Liver (tissue), 9 donors: ENCODE data around the gene CNRIP1. TPM values are rescaled to one million over a fixed set of nuclear protein-coding genes. Genes with fewer than 3 reads are reported as not detected.

ENCODE experiments used
- DNase-seq: peaks from one replicate; pipeline ENCODE4 v3.0.0-alpha.2; 2017; ENCODE audit warnings: low spot score
- H3K27ac ChIP-seq, 2 donors: one replicate each; pipeline ENCODE4 v1.7.0; 2013; ENCODE audit warnings: inconsistent platforms in 2 of 2, low read length in 2 of 2, control low read depth in 1 of 2, low read depth in 1 of 2, mild to moderate bottlenecking in 1 of 2
- H3K27me3 ChIP-seq, 4 donors: one replicate each; pipeline versions ENCODE4 v1.6.1 to v1.7.0; 2013; ENCODE audit warnings: low read length in 3 of 4, inconsistent platforms in 1 of 4, mild to moderate bottlenecking in 1 of 4, moderate library complexity in 1 of 4; ENCODE audit not compliant: control insufficient read depth in 4 of 4, insufficient read depth in 4 of 4
- H3K36me3 ChIP-seq, 4 donors: one replicate each; pipeline versions ENCODE4 v1.6.1 to v1.7.0; 2013; ENCODE audit warnings: low read length in 3 of 4, mild to moderate bottlenecking in 3 of 4, low read depth in 1 of 4, moderate library complexity in 1 of 4; ENCODE audit not compliant: control insufficient read depth in 4 of 4, insufficient read depth in 3 of 4
- H3K4me1 ChIP-seq, 4 donors: one replicate each; pipeline versions ENCODE4 v1.6.1 to v1.7.0; 2013; ENCODE audit warnings: low read length in 3 of 4, mild to moderate bottlenecking in 3 of 4, moderate library complexity in 1 of 4; ENCODE audit not compliant: control insufficient read depth in 4 of 4, insufficient read depth in 4 of 4
- H3K4me3 ChIP-seq, 3 donors: one replicate each; pipeline versions ENCODE4 v1.6.1 to v1.7.0; 2013; ENCODE audit warnings: low read length in 3 of 3, control low read depth in 1 of 3, low read depth in 1 of 3, mild to moderate bottlenecking in 1 of 3
- H3K9ac ChIP-seq, 2 donors: one replicate each; pipeline ENCODE4 v1.7.0; 2013; ENCODE audit warnings: low read length in 2 of 2, mild to moderate bottlenecking in 2 of 2, moderate library complexity in 2 of 2, control low read depth in 1 of 2, low read depth in 1 of 2
- H3K9me3 ChIP-seq, 4 donors: one replicate each; pipeline versions ENCODE4 v1.6.1 to v1.7.0; 2013; ENCODE audit warnings: low read length in 3 of 4; ENCODE audit not compliant: control insufficient read depth in 4 of 4
- ATF3 ChIP-seq: IDR thresholded peaks from 2 replicates; pipeline ENCODE4 v1.6.1; 2016; ENCODE audit warnings: antibody characterized with exemption
- EGR1 ChIP-seq, 2 donors: IDR thresholded peaks; 2 replicates each; pipeline ENCODE4 v1.6.1; 2016 to 2018; ENCODE audit warnings: antibody characterized with exemption in 2 of 2, low read depth in 2 of 2
- FOXA1 ChIP-seq: IDR thresholded peaks from 2 replicates; pipeline ENCODE4 v1.6.1; 2016; ENCODE audit warnings: antibody characterized with exemption
- FOXA2 ChIP-seq: IDR thresholded peaks from 2 replicates; pipeline ENCODE4 v1.6.1; 2016; ENCODE audit warnings: antibody characterized with exemption
- GABPA ChIP-seq, 2 donors: IDR thresholded peaks in 1 of 2; conservative IDR thresholded peaks in 1 of 2; 2 replicates each; pipeline ENCODE4 v1.6.1; 2016; ENCODE audit warnings: antibody characterized with exemption in 2 of 2, mild to moderate bottlenecking in 1 of 2, moderate library complexity in 1 of 2
- HNF4A ChIP-seq, 2 donors: conservative IDR thresholded peaks; 2 replicates each; pipeline ENCODE4 v1.6.1; 2016; ENCODE audit warnings: antibody characterized with exemption in 2 of 2, mild to moderate bottlenecking in 2 of 2
- HNF4G ChIP-seq: IDR thresholded peaks from 2 replicates; pipeline ENCODE4 v1.6.1; 2016; ENCODE audit warnings: antibody characterized with exemption
- JUND ChIP-seq, 2 donors: IDR thresholded peaks; 2 replicates each; pipeline ENCODE4 v1.6.1; 2016; ENCODE audit warnings: antibody characterized with exemption in 2 of 2
- MAX ChIP-seq: IDR thresholded peaks from 2 replicates; pipeline ENCODE4 v1.6.1; 2016; ENCODE audit warnings: antibody characterized with exemption
- NR2F2 ChIP-seq: IDR thresholded peaks from 2 replicates; pipeline ENCODE4 v1.6.1; 2016; ENCODE audit warnings: antibody characterized with exemption
- RAD21 ChIP-seq, 2 donors: IDR thresholded peaks; 2 replicates each; pipeline ENCODE4 v1.6.1; 2016; ENCODE audit warnings: antibody characterized with exemption in 2 of 2, mild to moderate bottlenecking in 2 of 2
- RXRA ChIP-seq, 2 donors: IDR thresholded peaks; 2 replicates each; pipeline ENCODE4 v1.6.1; 2017 to 2018; ENCODE audit warnings: antibody characterized with exemption in 2 of 2, mild to moderate bottlenecking in 1 of 2
- SP1 ChIP-seq: IDR thresholded peaks from 2 replicates; pipeline ENCODE4 v1.6.1; 2018; ENCODE audit warnings: antibody characterized with exemption, mild to moderate bottlenecking
- TAF1 ChIP-seq: conservative IDR thresholded peaks from 2 replicates; pipeline ENCODE4 v1.6.1; 2016; ENCODE audit warnings: antibody characterized with exemption, mild to moderate bottlenecking
- YY1 ChIP-seq: IDR thresholded peaks from 2 replicates; pipeline ENCODE4 v1.6.1; 2016; ENCODE audit warnings: antibody characterized with exemption, mild to moderate bottlenecking
- WGBS: extraction: QIAGEN DNeasy Blood & Tissue Kit; methylation state at CpG from one replicate; pipeline ENCODE4 v1.1.7; 2013; 5-methylcytosine and 5-hydroxymethylcytosine counted together
- polyA plus RNA-seq, 2 donors: library from polyadenylated mRNA; stranded (reverse) in 1 of 2; unstranded in 1 of 2; fragments of 200-250 nt in 1 of 2; fragments of >200 nt in 1 of 2; fragmentation: Nextera tagmentation in 1 of 2; extraction: Ambion mirVana in 1 of 2; gene quantifications; one replicate each; pipeline versions ENCODE4 v1.2.1 to v1.2.3, GENCODE V29; 2013 to 2015
- total RNA-seq, 2 donors: library from RNA; depleted of rRNA; stranded (reverse); fragments of >200 nt; gene quantifications; one replicate each; pipeline ENCODE4 v1.2.3, GENCODE V29; 2014
- TF ChIP-seq, protein P1 (sequence below): IDR thresholded peaks from 2 replicates; pipeline ENCODE4 v1.6.1; 2016; ENCODE audit warnings: antibody characterized with exemption
- TF ChIP-seq, protein P2 (sequence below): IDR thresholded peaks from 2 replicates; pipeline ENCODE4 v1.6.1; 2016; ENCODE audit warnings: antibody characterized with exemption, mild to moderate bottlenecking
- donor health status: healthy.
- donor health status: healthy.
- donor health status: healthy.
- donor health status: healthy.
- donor health status: healthy.

Gene CNRIP1
- total and polyA plus RNA-seq, 4 donors, result 2.8 to 26.4 (median 3.1) TPM

DNA sequence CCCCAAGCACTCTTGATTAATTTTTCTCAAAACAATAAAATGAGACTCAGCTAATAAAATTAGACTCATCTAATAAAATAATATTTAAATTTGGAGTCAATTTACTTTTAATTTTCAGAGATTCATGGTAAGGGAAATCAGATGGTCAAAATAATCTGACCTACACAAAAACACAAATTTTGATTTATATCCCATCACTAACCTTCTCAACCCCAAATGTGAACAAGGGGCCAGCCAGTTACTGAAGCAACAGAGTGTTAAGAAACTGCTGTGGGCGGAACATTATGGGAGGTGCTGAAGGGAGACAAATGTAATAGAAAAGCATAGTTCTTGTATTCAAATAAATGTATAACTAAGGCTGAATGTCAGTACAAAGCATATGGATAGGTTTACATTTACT is 39.0 kb downstream of the CNRIP1 start:
- Histone ChIP-seq H3K27me3 (no peaks in the 10 kb centered on the region), H3K36me3 (no peaks in the 10 kb centered on the region), H3K27ac (peak overlapping the region in 1 of 2 donors; percentile 64), H3K9me3 (no peaks in the 10 kb centered on the region), H3K4me1 (peaks cover 0 to 13% (median 8%) of the 10 kb centered on the region in 4 donors), H3K9ac (no peak overlapping the region), H3K4me3 (no peak overlapping the region)
- TF ChIP-seq, protein P1, sequence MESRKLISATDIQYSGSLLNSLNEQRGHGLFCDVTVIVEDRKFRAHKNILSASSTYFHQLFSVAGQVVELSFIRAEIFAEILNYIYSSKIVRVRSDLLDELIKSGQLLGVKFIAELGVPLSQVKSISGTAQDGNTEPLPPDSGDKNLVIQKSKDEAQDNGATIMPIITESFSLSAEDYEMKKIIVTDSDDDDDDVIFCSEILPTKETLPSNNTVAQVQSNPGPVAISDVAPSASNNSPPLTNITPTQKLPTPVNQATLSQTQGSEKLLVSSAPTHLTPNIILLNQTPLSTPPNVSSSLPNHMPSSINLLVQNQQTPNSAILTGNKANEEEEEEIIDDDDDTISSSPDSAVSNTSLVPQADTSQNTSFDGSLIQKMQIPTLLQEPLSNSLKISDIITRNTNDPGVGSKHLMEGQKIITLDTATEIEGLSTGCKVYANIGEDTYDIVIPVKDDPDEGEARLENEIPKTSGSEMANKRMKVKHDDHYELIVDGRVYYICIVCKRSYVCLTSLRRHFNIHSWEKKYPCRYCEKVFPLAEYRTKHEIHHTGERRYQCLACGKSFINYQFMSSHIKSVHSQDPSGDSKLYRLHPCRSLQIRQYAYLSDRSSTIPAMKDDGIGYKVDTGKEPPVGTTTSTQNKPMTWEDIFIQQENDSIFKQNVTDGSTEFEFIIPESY, result no peak
- TF ChIP-seq HNF4A (conservative IDR thresholded peaks at IDR 0.05) (no peak), JUND (IDR thresholded peaks at IDR 0.05) (no peak), HNF4G (no peak), YY1 (no peak), MAX (no peak), TAF1 (no peak), EGR1 (IDR thresholded peaks at IDR 0.05; ENCODE audit: low read depth in 2 of 2) (no peak), SP1 (no peak), RAD21 (IDR thresholded peaks at IDR 0.05) (no peak), NR2F2 (no peak), ATF3 (no peak)
- TF ChIP-seq, protein P2, sequence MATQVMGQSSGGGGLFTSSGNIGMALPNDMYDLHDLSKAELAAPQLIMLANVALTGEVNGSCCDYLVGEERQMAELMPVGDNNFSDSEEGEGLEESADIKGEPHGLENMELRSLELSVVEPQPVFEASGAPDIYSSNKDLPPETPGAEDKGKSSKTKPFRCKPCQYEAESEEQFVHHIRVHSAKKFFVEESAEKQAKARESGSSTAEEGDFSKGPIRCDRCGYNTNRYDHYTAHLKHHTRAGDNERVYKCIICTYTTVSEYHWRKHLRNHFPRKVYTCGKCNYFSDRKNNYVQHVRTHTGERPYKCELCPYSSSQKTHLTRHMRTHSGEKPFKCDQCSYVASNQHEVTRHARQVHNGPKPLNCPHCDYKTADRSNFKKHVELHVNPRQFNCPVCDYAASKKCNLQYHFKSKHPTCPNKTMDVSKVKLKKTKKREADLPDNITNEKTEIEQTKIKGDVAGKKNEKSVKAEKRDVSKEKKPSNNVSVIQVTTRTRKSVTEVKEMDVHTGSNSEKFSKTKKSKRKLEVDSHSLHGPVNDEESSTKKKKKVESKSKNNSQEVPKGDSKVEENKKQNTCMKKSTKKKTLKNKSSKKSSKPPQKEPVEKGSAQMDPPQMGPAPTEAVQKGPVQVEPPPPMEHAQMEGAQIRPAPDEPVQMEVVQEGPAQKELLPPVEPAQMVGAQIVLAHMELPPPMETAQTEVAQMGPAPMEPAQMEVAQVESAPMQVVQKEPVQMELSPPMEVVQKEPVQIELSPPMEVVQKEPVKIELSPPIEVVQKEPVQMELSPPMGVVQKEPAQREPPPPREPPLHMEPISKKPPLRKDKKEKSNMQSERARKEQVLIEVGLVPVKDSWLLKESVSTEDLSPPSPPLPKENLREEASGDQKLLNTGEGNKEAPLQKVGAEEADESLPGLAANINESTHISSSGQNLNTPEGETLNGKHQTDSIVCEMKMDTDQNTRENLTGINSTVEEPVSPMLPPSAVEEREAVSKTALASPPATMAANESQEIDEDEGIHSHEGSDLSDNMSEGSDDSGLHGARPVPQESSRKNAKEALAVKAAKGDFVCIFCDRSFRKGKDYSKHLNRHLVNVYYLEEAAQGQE, result no peak
- no peak for DNase-seq
- 85% methylated on average over 1 of the region's 1 CpG for WGBS

DNA sequence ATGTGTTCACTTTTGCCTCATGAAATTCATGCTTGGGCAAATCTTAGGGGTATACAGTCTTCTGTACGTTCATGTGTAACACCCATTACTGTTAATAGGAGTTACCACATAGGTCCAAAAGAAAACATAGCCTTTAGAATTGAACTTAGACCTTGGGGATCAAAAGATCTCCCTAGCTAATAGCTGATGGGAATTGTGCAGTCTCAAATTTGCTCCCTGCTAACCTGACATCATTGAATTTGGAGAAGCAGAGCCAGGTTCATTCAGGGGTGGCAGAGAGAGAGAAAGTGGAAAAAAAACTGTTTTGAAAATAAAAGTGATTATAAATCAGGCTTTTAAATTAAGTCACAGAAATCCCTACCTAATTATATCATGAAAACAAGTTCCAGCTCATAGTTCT is 39.4 kb downstream of the CNRIP1 start:
- Histone ChIP-seq H3K27me3 (no peaks in the 10 kb centered on the region), H3K4me3 (no peak overlapping the region), H3K9me3 (no peaks in the 10 kb centered on the region), H3K27ac (peak overlapping the region in 1 of 2 donors; percentile 64), H3K4me1 (peaks cover 0 to 13% (median 8%) of the 10 kb centered on the region in 4 donors), H3K9ac (no peak overlapping the region), H3K36me3 (no peaks in the 10 kb centered on the region)
- DNase-seq, result no peak
- WGBS, result 39% methylated on average over 1 of the region's 1 CpG
- peak; percentile 9 to 39 for TF ChIP-seq RAD21 (IDR thresholded peaks at IDR 0.05)
- TF ChIP-seq YY1, result no peak
- peak; percentile 33 for TF ChIP-seq MAX
- TF ChIP-seq, protein P1, result peak; percentile 38
- peak; percentile 80 for TF ChIP-seq HNF4G
- no peak for TF ChIP-seq TAF1
- TF ChIP-seq, protein P2, result no peak
- peak; percentile 45 for TF ChIP-seq FOXA1
- no peak for TF ChIP-seq FOXA2
- TF ChIP-seq SP1, result peak; percentile 76
- peak; percentile 48 to 73 for TF ChIP-seq JUND (IDR thresholded peaks at IDR 0.05)
- TF ChIP-seq GABPA (IDR thresholded peaks at IDR 0.05 in 1 of 2, conservative IDR thresholded peaks at IDR 0.05 in 1 of 2), result no peak
- no peak for TF ChIP-seq NR2F2
- peak; percentile 74 to 76 for TF ChIP-seq RXRA (IDR thresholded peaks at IDR 0.05)
- TF ChIP-seq HNF4A (conservative IDR thresholded peaks at IDR 0.05), result peak; percentile 98
- no peak for TF ChIP-seq ATF3
- TF ChIP-seq EGR1 (IDR thresholded peaks at IDR 0.05; ENCODE audit: low read depth in 2 of 2), result no peak
